Activated naive CD4-positive, alpha-beta T cell (primary cell): ENCODE measurements around the gene DPPA5.
"Not testable (repeated sequence)": the region's sequence is repeated elsewhere in the genome, so short reads cannot be mapped to it uniquely, and the experiment has no call there.

ENCODE experiments used
- DNase-seq, 4 experiments: peaks; one replicate each; lab custom pipeline; 2025; lab: John Stamatoyannopoulos, UW

Gene DPPA5

DNA sequence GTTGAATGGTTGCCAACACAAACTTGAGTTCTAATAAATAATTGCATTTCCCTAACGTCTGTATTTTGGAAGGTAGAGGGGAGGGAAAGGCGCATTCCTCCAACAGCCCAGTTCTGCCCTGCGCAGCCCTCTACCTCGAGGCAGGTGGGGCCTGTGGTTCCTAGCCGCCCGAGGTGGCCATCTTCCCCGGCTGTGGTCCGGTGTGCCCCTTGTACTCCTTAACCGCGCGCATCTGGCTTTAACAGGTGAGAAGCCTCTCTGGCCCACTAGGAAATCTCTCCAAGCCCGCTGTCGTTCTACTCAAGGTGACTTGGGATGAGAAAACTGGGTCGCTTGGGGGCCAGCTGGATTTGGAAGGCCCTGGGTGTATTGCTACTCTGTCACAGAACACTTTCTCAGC is 10.0 kb upstream of the DPPA5 start:
- DNase-seq = no peak

DNA sequence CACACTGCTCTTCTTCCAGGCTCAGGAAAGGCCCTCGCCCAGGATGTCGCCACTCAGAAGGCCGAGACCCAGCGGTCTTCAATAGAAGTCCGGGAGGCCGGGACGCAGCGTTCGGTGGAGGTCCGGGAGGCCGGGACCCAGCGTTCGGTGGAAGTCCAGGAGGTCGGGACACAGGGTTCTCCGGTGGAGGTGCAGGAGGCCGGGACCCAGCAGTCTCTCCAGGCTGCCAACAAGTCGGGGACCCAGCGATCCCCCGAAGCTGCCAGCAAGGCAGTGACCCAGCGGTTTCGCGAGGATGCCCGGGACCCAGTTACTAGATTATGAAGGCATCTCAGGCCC is 9.4 kb upstream of the DPPA5 start:
- DNase-seq = no peak

DNA sequence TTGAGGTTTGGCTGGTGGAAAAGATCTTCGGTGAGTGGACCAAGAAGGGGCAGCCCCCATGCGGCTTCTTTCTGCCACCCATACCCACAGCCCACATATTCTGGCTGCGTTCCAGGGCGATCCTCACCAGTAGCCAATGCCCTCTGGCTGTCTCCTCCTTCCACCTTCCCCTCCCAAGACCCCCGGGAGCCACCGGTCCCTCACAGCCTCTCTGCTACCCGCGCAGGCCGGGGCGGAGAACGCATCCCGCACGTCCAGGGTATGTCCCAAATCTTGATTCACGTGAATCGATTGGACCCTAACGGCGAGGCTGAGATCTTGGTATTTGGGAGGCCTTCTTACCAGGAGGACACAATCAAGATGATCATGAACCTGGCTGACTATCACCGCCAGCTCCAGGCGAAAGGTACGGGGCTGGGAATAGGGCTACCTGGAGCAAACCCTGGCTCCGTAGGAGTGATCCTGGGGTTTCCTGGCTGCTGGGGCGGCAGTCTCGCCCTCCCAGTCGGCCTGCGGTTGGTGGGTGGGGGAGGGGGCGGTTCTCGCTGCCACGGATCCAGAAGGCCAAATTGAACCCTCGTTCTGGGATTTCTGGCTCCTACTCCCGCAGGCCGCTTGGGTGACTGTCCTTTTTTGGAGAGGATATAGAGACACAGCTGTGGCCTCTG is 8.9 kb upstream of the DPPA5 start:
- no peak for DNase-seq

DNA sequence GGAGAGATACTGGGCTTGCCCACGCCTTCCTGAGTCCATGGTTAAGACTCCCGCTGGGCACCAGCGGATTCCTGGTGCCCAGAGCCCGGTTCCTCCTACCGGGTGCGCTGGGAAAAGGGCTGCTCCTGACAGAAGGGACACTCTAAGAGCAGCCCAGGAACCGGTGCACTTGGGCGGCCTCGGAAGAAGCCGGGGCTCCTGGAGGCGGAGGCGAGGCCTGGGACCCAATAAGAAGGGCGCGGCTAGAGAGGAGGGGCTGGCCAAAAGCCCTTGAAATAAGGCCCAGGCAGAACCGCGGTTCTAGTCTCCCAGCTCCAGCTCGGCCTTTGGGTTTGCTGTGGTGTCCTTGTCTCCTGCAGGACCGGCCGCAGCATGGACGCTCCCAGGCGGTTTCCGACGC is 8.3 kb upstream of the DPPA5 start, which contains the start of gene KHDC3L:
Gene KHDC3L (plus strand): TSS at position 301 of the 400 bp plus-strand sequence. CDS start 72 bp downstream, at position 373.
- no peak for DNase-seq

DNA sequence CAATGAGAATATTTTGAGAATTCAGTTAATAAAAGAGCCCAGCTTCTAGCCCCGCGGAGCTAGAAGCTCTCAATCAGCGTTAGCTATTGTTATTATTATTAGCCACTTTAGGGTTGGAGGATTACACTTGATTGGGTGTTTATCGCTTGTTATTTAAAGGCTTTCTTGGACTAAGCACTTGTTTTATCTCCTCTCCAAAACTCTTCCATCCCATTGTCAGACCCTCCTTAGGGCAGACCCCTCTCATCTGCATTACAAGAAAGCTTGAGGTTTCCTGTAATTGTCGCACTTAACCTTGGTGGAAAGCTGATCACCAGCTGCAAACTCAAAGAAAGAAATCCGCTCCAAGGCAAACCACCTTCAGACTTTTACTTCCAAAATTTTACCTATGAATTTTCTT is 4.8 kb downstream of the DPPA5 start:
- DNase-seq = no peak

DNA sequence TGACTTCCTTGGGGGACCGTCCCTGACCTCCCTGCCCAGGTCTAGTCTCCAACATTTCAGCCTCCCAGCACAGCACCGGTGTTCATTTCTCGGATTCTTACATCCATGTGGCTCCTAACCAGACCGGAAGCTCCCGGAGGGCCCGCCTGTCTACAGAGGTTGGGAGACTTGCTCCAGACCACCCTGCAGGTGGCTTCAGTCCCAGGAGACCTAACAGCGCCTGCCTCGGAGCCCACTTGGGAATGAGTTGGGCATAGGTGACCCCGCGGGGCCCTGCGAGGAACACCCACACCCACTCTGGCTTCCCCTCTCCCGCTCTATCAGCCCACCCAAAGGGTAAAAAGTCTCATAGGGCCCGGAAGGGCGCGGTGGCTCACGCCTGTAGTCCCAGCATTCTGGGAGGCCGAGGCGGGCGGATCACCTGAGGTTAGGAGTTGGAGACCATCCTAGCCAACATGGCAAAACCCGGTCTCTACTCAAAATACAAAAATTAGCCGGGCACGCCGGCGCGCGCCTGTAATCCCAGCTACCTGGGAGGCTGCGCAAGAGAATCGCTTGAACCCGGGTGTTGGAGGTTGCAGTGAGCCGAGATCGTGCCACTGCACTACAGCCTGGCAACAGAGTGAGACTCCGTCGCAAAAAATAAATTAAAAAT is 5.4 kb downstream of the DPPA5 start:
- no peak for DNase-seq

DNA sequence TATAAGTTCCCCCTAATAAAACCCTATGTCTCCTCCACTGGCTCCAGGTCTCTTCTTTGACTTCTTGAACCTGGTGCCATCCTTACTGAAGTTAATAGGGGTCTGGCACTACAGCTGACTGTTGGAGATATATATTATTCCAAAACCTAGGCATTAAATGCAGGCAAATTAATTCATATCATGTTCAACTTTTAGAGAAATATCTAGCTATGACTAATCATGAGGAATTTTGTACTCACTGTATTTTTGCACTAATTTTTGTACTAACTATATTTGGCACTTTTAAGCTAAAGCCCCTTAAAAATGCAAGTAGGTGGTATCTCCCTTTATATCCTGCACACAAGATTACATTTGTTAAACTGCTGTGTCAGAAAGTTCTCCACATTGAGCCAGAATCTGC is 10.9 kb downstream of the DPPA5 start:
- no peak for DNase-seq

DNA sequence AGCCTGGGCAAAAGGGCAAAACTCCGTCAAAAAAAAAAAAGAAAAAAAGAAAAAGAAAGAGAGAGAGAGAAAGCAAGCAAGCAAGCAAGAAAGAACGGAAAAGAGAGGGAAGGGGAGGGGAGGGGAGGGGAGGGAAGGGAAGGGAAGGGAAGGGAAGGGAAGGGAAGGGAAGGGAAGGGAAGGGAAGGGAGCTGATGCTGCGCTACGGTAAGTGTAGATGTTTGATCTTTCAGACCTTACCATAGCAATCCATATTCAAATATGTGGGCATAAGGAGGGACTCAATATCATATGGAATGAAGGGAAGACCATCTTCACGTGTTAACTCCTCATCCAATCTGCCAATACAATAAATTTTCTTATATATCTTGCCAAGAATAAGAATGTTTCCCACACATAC is 11.9 kb downstream of the DPPA5 start:
- DNase-seq = no peak

DNA sequence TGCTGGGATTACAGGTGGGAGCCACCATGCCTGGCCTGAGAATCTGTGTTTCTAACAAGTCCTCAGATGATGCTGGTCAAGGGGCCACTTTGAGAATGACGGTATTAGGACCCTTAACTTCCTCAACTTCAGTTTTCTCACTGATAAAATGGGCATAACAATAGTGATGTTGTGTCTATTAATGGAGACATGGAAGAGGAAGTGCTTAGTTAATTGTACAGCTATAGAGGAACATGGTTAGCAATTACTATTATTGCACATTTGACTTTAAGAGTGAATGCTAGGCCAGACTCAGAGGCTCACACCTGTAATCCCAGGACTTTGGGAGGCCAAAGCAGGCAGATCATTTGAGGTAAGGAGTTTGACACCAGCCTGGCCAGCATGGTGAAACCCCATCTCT is 12.7 kb downstream of the DPPA5 start:
- DNase-seq = no peak

DNA sequence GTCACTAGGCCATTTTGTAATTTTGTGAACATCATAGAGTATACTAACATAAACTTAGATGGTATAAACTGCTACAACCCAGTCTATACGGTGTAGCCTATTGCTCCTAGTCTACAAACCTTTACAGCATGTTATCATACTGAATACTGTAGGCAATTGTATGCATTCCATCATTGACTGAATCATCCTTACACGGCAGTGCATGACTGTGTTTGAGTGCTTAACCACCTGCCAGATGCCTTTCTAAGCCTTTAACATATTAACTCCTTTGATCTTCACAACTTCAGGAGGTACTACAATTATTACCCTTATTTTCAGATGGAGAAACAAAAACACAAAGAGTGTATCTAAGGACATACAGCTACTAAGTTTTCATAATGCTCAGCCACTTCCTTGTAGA is 14.0 kb downstream of the DPPA5 start:
- no peak for DNase-seq

DNA sequence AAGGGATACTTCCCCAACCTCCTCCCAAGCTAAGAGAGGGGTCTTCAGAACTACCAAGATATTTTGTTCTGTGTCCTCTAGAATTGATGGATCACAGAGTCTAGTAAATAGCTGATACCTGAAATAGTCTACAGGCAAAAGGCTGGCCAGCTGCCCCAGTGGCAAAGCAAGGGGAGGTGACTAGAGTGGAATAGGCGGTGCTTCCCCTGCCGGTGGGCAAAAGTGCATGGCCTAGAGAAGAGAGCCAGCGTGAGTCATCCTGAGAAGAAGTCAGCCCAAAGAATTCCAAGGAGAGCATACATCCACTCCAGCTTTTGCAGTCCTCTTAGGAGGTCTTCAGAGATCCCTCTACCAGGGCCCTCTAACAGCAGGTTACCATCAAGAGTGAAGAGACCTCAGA is 14.7 kb downstream of the DPPA5 start:
- DNase-seq = no peak

DNA sequence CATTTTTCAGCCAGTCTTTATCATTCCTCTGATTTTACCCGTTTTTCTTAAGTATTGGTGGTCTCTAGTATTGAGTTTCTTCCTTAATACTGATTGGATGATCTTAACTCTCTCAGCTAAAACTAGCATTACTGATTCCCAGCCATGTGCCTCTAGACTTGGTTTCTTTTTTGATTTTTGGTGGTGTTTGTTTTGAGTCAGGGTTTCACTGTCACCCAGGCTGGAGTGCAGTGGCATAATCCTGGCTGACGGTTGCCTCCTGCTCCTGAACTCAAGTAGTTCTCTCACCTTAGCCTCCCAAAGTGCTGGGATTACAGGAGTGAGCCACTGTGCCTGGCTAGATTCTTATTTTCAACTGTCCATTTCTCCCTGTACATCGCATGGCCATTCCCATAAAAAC is 24.9 kb downstream of the DPPA5 start:
- DNase-seq = no peak

DNA sequence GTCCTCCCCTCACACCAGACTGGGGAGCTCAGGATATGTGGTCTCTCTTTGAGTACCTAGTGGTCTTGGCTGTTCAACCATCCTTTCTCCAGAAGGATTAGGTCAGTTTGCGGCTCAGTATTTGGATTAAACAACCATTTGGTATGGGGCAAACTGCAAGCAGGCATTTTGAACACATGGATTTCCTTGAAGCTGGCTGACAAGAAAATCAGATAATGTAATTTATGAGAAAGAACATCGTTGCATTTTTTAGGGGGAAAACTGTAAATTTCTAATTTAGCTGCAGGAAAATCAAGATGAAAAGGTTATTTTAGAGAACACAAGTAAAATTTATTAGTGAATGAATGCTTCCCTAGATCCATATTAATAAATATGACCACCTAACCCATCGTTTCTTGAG is 25.3 kb downstream of the DPPA5 start:
- no peak for DNase-seq

DNA sequence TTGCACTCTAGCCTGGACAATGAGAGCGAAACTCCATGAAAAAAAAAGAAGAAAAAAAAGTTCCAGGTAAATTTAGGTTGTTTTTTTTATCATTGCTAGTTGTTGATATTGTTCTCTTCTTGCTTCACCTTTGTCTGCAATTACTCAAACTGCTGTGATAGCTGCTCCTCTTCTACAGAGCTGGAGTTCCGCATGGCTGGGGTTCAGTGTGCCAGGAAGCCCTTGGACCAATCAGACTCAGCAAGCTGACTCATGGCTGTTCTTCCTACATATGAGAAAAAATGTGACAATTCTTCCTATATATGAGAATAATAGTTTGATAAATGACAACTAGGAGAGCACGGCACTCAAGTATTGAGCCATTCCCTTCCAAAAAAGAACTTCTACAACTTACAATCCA is 28.4 kb downstream of the DPPA5 start:
- no peak for DNase-seq

DNA sequence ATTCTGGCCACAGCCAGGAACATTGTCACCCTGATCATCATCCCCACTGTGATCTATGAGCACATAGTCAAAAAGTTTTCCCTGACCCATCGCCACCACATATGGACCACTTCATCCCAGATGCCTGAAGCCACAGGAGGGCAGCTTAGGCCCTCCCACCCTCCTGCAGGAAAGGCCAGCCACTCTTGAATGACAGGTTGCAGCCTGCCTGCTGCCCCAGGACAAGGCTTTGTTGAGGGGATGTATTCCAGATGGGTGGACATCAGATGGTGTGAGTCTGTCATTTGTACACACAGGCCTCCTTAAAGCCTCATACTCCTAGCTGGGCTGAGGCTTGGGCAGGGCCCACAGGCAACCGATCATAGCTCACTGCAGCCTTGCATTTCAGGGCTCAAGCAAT is 30.8 kb downstream of the DPPA5 start:
- no peak for DNase-seq

DNA sequence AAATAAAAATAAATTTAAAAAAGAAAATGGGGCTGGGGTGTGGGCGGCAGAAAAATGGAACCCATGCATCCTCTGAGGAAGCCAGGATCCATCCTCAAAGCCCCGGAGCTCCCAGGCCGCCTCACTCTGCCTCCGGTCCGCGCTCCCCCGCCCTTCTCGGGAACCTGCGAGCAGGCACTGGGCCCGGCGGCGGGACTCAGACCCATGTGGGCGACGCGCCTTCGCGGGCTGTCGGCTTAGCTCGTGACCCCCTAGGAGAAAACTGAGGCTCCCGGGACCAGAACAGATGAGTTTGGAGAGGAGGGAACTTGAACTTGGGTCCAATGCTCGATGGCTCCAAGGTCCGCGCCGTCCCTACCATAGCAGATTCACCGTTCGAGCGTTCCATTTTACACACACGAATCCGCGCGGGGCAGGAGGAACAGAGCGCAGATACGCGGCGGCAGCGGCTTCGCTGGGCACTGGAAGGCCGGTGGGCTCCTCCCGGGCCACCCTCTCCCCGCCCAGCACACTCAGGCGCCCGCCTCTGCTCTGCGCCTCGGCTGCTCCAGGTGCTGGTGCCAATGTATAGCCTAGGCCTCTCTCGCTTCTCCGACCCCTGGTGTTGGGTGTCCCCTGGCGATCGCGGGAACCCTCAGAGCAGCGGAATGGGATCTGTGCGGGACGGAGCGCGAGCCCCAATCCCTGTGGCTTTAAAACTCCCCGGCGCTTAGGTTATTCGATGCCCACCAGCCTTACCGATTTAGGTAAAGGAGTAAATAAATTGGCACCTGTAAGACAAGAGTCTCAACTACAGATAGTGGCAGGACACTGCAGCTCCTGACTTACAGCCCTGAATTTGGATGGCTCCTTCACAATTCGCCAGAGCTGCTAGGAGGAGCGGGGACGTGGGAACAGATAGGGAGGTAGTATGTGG is 39.2 kb downstream of the DPPA5 start:
- DNase-seq = no peak

DNA sequence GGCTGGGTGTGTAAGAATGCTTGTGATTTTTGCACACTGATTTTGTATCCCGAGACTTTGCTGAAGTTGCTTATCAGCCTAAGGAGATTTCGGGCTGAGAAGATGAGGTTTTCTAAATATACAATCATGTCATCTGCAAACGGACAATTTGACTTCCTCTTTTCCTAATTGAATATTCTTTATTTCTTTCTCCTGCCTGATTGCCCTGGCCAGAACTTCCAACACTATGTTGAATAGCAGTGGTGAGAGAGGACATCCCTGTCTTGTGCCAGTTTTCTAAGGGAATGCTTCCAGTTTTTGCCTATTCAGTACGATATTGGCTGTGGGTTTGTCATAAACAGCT is 43.6 kb downstream of the DPPA5 start:
- DNase-seq = not testable (repeated sequence)

DNA sequence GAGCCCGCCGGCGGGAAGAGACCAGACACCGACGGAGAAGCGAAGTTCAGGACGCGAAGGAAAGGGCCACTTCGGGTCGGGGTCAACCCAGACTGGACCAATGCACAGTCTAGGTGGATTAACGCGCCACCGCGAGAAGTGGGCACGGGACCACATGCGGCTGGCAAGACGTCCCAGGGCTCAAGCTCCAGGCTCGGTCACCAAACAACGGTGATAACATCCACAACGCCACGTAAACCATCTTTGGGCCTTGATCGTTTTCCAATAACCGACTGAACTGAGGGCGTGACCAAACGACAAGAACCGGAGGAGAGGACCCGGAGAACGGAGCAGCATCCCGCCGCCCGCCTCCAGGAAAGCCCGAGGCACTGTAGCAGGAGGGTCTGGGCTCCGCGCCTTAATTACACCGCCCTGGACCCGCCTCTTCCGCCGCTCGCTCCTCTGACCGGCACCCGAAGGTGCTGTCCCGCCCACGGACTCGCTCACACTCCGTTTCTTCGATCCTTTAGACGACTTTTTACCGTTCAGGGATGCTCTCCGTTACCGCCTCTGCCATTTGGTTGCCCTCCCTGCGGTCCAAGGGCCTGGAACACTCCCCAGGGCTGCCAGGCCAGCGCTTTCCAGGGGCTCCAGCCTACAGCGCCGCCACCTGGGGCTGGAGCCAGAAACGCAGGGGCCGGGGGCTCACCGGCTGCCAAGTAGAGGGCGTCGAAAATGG is 44.1 kb downstream of the DPPA5 start:
- peak in 1 of 4 experiments; percentile 5 for DNase-seq

DNA sequence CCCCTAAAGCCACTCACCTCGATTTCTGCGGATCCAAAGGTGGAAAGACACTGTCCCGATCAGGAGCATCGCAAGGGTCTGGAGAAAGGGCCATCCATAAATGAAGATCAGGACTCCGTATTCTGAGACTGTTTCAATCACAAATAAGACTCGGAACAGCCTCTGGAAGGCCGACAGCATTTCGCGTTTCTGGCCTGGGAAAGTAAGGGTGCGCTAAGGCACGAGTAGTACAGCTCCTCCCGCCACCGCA is 44.6 kb downstream of the DPPA5 start:
- DNase-seq = no peak

DNA sequence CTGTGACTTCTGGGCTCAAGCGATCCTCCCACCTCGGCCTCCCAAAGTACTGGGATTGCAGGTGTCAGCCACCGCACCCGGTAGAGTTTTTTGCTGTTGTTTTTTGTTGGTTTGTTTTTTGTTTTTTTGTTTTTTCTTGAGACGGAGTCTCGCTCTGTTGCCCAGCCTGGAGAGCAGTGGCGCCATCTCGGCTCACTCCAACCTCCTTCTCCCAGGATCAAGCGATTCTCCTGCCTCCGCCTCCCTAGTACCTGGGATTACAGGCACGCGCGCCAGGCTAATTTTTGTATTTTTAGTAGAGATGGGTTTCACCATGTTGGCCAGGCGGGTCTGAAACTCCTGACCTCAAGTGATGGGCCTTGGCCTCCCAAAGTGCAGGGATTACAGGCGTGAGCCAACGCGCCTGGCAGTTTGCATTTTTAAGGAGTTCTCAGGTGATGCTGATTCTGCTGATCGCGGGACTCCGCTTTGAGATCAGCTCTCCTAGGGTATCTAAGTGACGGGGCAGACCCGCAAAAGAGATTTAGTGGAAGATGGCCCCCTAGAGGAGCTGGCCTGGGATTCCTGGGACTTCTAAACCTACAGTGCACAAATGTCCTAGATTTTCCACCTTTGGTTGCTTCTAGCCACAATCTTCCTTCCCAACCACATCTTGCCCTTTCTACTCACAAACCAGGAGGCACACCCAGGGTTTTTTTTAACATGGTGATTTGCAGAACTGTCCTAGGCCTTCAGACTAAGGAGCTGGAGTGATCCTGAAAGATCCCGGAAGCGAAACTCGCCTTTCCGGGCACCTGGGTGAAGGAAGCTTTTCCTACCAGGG is 45.2 kb downstream of the DPPA5 start:
- no peak for DNase-seq

DNA sequence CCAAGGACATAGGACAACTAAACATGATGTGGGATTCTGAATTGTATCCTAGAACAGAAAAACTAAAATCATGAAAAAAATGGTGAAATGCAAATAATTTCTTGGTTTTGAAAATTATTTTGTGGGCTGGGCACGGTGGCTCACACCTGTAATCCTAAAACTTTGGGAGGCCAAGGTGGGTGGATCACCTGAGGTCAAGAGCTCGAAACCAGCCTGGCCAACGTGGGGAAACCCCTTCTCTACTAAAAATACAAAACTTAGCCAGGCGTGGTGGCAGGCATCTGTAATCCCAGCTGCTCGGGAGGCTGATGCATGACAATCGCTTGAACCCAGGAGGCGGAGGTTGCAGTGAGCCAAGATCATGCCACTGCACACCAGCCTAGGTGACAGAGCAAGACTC is 50.3 kb downstream of the DPPA5 start:
- DNase-seq = not testable (repeated sequence)
